ENCODE data around the gene SIRT7.
A peak's percentile ranks its signal among the peaks of the same experiment; 100 is the strongest.

Gene SIRT7

DNA sequence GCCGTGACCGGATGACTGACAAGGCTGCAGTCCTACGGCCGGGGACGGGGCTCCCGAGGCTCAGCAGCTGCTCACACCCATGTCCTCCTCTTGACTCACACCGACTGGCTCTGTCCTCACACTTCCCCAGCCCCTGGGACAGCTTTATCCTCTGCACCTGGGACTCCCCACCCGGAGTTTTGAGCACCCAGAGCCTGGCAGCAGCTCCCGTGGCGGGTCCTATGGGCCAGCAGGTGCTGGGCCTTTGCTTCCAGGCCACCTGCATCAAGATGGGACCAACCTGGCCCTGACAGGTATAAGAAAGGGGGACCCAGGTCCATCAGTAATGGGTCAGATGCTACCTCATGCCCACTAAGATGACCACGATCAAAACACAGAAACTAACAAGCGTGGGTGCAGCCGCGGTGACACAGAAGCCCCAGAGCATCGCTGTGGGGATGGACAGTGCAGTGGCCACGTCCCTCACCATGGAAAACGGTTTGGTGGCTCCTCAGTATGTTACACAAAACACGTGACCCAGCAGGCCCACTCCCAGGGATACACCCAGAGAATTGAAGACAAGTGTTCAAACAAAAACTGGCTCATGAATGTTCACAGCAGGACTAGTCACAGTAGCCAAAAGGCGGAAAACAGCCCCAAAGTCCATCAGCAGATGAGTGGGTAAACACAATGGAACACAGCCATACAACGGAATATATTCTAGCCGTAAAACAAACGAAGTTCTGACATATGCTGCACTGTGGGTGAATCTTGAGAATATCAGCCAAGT, 46.3 kb upstream of the SIRT7 start:
- TF ChIP-seq REST (IDR thresholded peaks at IDR 0.05; ENCODE audit: insufficient replicate concordance, low read depth) (no peak), SPI1 (IDR thresholded peaks at IDR 0.05; ENCODE audit: borderline replicate concordance, low read depth) (no peak), CTCF (IDR thresholded peaks at IDR 0.05; ENCODE audit: insufficient read depth, low read length) (no peak), GABPA (IDR thresholded peaks at IDR 0.05; ENCODE audit: low read depth) (no peak), POLR2AphosphoS5 (IDR thresholded peaks at IDR 0.05; ENCODE audit: low read depth) (no peak)
- Histone ChIP-seq H3K27ac (replicated peaks) (no peak overlapping the region), H3K27me3 (ENCODE audit: insufficient read depth, poor library complexity, severe bottlenecking) (peaks cover 14% of the 10 kb centered on the region), H3K4me3 (replicated peaks; ENCODE audit: insufficient read depth, low read length) (no peak overlapping the region)
- no peak for DNase-seq (ENCODE audit: low read depth in 1 of 2, low spot score in 1 of 2)

DNA sequence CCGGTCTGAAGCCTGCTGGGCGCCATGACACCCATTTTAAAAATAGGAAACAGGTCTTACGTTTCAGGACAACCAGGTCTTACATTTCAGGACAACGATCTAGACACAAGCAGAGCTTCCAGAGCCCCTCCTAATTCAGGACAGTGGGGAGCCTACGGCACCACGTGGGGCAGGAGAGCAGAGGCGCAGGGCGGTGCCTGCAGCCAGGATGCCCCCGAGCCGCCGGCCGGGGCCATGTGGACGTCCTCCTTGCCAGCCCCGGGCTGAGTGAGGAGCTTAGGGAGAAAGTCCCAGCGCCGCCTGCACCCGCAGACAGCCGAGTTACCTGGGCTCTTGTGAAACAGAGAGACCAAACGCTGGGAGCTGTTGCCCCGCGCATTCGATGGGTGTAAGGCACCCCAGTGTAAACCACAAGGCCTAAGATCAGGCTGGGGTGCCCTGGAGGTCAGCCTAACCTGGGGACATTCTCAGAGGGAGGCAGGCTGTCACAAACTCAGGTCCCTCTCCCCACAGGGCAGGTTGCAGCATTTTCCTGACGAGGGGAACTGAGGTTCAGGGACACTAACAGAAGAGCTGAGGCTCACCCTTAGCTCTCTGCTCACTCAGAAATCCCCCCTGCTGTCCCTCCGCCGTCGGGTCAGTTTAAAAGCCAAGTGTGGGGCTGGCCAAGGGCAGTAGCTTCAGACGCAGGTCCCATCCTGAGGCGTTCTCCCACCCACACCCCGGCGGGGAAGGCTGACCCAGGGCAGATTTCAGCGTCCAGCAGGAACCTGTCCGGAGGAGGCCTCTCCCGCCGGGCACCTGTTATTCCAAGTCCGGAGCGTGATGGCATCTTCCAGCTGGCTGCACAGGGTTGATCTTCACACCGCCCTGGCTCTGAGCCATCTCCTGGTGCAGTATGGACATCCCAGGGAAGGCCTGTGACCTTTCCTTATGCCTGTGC, 44.8 kb upstream of the SIRT7 start:
- peaks cover 14% of the 10 kb centered on the region for H3K27me3 ChIP-seq (ENCODE audit: insufficient read depth, poor library complexity, severe bottlenecking)
- no peak overlapping the region for H3K27ac ChIP-seq (replicated peaks)
- TF ChIP-seq CTCF (IDR thresholded peaks at IDR 0.05; ENCODE audit: insufficient read depth, low read length) (no peak), GABPA (IDR thresholded peaks at IDR 0.05; ENCODE audit: low read depth) (no peak), POLR2AphosphoS5 (IDR thresholded peaks at IDR 0.05; ENCODE audit: low read depth) (no peak), REST (IDR thresholded peaks at IDR 0.05; ENCODE audit: insufficient replicate concordance, low read depth) (no peak), SPI1 (IDR thresholded peaks at IDR 0.05; ENCODE audit: borderline replicate concordance, low read depth) (no peak)
- H3K4me3 ChIP-seq (replicated peaks; ENCODE audit: insufficient read depth, low read length) = no peak overlapping the region
- DNase-seq (ENCODE audit: low read depth in 1 of 2, low spot score in 1 of 2) = no peak

- TF ChIP-seq POLR2AphosphoS5 (IDR thresholded peaks at IDR 0.05; ENCODE audit: low read depth) = no peak
- TF ChIP-seq GABPA (IDR thresholded peaks at IDR 0.05; ENCODE audit: low read depth) = no peak
- TF ChIP-seq REST (IDR thresholded peaks at IDR 0.05; ENCODE audit: insufficient replicate concordance, low read depth) = peak; percentile 57
- no peak for TF ChIP-seq CTCF (IDR thresholded peaks at IDR 0.05; ENCODE audit: insufficient read depth, low read length)
- TF ChIP-seq SPI1 (IDR thresholded peaks at IDR 0.05; ENCODE audit: borderline replicate concordance, low read depth) = no peak
- Histone ChIP-seq H3K27ac (replicated peaks) (no peak overlapping the region), H3K27me3 (ENCODE audit: insufficient read depth, poor library complexity, severe bottlenecking) (peaks cover 14% of the 10 kb centered on the region), H3K4me3 (replicated peaks; ENCODE audit: insufficient read depth, low read length) (no peak overlapping the region)
- no peak for DNase-seq (ENCODE audit: low read depth in 1 of 2, low spot score in 1 of 2)
These were observed 43.8 kb upstream of the SIRT7 start for GRCh38 chr17:81961521-81962498.

All from HL-60 (cell line).